Subcutaneous adipose tissue (tissue), 4 donors: Measurements from ENCODE around the gene IL6ST. TPM values are rescaled to one million over a fixed set of nuclear protein-coding genes. Genes with fewer than 3 reads are reported as not detected.

ENCODE experiments used
- CTCF ChIP-seq: fragments of 450-650 bp; IDR thresholded peaks from one replicate; pipeline ENCODE4 v1.5.1; 2016; ENCODE audit warnings: low read depth, mild to moderate bottlenecking, control low read depth, antibody characterized with exemption, moderate library complexity
- total RNA-seq, 4 donors: library from RNA; depleted of rRNA; stranded (reverse); fragments of >200 nt; gene quantifications; one replicate each; pipeline ENCODE4 v1.1.0, GENCODE V29; 2016

The IL6ST gene
- total RNA-seq: 100 to 1,000 TPM; 445 to 681 (median 552) TPM

GRCh38 chr5:55994495-55994997 is at the start of gene IL6ST:
TSS of gene IL6ST (minus strand) at chr5:55994963. CDS start at chr5:55976278, 18,685 bp downstream.
- TF ChIP-seq CTCF: no peak

GRCh38 chr5:56039985-56040384 is 45.2 kb upstream of the IL6ST start:
- no peak for TF ChIP-seq CTCF

GRCh38 chr5:56037531-56038010 is 42.8 kb upstream of the IL6ST start:
- no peak for TF ChIP-seq CTCF

GRCh38 chr5:56029457-56029856 is 34.7 kb upstream of the IL6ST start:
- TF ChIP-seq CTCF: no peak

GRCh38 chr5:56028708-56029107 is 33.9 kb upstream of the IL6ST start:
- TF ChIP-seq CTCF: no peak

- no peak for TF ChIP-seq CTCF
These were observed 32.1 kb upstream of the IL6ST start for GRCh38 chr5:56026863-56027300.

GRCh38 chr5:56025151-56025885 is 30.6 kb upstream of the IL6ST start:
- no peak for TF ChIP-seq CTCF
